ENCODE results near the gene NRG3. TPM values are rescaled to one million over a fixed set of nuclear protein-coding genes. Genes with fewer than 3 reads are reported as not detected.

The NRG3 gene
- total RNA-seq, 1 donor from 2014 or later = 6.1 TPM

DNA sequence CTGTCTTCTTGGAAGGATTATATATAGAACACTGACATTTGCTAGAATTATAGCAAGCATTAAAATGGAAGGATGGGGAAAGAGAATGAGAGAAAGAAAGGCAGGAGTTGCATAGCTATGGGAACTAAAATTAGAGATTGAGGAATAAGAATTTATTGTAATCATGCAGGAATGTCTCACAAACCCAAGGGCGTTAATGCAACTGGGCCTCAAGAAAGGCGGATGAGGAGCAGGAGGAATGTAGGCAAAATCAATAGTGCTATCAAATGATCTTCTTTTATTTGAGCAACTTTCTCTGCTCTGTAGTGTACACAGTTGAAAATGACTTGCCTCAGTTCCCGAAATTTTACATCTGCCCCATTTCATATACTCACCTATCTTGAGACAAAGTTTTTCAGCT, 1132.5 kb downstream of the NRG3 start:
- H3K36me3 Mint-ChIP-seq = no peaks in the 10 kb centered on the region

DNA sequence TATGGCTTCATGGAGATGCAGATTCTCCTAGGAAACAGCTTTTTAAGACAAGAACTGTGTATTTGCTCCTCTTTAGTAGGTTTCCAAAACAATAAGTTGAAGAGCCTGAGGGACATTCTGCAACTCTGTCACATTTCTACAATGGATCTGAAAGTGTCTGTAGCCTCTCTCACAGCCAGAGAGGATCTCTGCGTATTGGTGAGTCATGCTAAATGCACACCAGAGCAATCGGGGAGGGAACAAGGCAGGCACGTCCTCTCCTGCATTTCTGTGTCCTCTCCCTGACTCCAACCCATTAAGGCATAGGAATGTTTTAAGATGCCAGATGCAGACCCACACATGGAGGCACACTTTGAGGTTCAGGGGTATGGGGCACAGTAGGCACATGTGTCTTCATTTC, 1137.9 kb downstream of the NRG3 start:
- TF ChIP-seq CTCF (conservative IDR thresholded peaks at IDR 0.05) = no peak
- Mint-ChIP-seq H3K4me3 (no peak overlapping the region), H3K27ac (no peak overlapping the region), H3K4me1 (ENCODE audit: unreplicated experiment) (no peaks in the 10 kb centered on the region), H3K27me3 (peaks cover 6% of the 10 kb centered on the region), H3K9me3 (no peaks in the 10 kb centered on the region), H3K36me3 (no peaks in the 10 kb centered on the region)
- no peak for DNase-seq (ENCODE audit: extremely low spot score, unreplicated experiment)

More for the DNA sequence above, 1132.5 kb downstream of the NRG3 start:
- Mint-ChIP-seq H3K27me3 (peaks cover 14% of the 10 kb centered on the region), H3K4me3 (no peak overlapping the region), H3K4me1 (ENCODE audit: unreplicated experiment) (no peaks in the 10 kb centered on the region), H3K9me3 (no peaks in the 10 kb centered on the region), H3K27ac (no peak overlapping the region)
- no peak for DNase-seq (ENCODE audit: extremely low spot score, unreplicated experiment)
- TF ChIP-seq CTCF (conservative IDR thresholded peaks at IDR 0.05) = no peak

DNA sequence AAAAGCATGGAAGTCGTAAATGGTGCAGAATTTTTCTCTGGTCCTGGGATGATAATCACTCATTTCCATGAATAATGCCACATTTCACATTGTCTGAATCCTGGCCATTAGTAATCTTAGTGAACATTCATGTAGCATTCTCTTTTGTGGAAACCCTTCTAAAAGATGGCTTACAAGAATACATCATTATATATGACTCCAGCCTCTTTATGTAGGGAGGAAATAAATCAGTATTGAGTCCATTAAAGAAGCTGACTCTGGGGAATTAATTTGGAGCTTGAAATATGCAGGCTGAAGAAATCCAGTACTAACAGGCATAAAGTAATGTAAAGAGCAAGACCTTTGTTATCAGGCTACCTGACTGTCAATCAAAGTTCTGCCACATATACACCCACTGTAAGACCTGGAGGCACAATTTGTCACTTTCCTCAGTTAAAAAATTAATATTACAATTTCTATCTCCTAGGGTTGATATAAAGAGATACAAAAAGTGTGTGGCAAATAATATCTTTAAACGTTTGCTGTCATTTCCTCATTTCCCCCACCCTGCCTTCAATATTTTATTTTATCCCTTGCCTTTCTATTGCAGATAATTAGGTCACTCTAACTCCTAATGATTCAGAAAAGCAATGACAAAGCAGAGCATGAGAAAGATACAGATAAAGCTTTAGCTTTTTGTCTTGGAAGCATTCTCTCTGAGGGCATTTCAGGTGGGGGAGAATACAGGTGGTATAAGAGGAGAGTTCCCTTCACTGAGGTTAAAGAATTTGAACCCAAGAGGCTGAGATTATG, 1142.3 kb downstream of the NRG3 start:
- H3K27me3 Mint-ChIP-seq = peaks cover 9% of the 10 kb centered on the region
- no peaks in the 10 kb centered on the region for H3K36me3 Mint-ChIP-seq
- H3K9me3 Mint-ChIP-seq = no peaks in the 10 kb centered on the region
- H3K27ac Mint-ChIP-seq = no peak overlapping the region
- H3K4me3 Mint-ChIP-seq = no peak overlapping the region
- no peak for TF ChIP-seq CTCF (conservative IDR thresholded peaks at IDR 0.05)
- no peak for DNase-seq (ENCODE audit: extremely low spot score, unreplicated experiment)
- H3K4me1 Mint-ChIP-seq (ENCODE audit: unreplicated experiment) = no peaks in the 10 kb centered on the region

GRCh38 chr10:83023662-83024061, 1148.7 kb downstream of the NRG3 start:
- H3K27me3 Mint-ChIP-seq = peaks cover 3% of the 10 kb centered on the region
- H3K27ac Mint-ChIP-seq = no peak overlapping the region

More at GRCh38 chr10:83023662-83024061, 1148.7 kb downstream of the NRG3 start:
- H3K4me1 Mint-ChIP-seq (ENCODE audit: unreplicated experiment) = no peaks in the 10 kb centered on the region
- H3K36me3 Mint-ChIP-seq = no peaks in the 10 kb centered on the region
- no peaks in the 10 kb centered on the region for H3K9me3 Mint-ChIP-seq
- TF ChIP-seq CTCF (conservative IDR thresholded peaks at IDR 0.05) = no peak
- DNase-seq (ENCODE audit: extremely low spot score, unreplicated experiment) = no peak
- H3K4me3 Mint-ChIP-seq = no peak overlapping the region

All from type B pancreatic cell (in vitro differentiated cells).